GM12873 (cell line): Measurements from ENCODE around the gene NCLN.

ENCODE experiments used
- TF ChIP-seq, protein P1 (sequence below): IDR thresholded peaks from 2 replicates; pipeline ENCODE4 v1.5.1; 2012; ENCODE audit warnings: low read depth, mild to moderate bottlenecking, moderate library complexity, low read length, control low read depth; ENCODE audit not compliant: insufficient read depth; ENCODE audit errors: missing control alignments

The NCLN gene

DNA sequence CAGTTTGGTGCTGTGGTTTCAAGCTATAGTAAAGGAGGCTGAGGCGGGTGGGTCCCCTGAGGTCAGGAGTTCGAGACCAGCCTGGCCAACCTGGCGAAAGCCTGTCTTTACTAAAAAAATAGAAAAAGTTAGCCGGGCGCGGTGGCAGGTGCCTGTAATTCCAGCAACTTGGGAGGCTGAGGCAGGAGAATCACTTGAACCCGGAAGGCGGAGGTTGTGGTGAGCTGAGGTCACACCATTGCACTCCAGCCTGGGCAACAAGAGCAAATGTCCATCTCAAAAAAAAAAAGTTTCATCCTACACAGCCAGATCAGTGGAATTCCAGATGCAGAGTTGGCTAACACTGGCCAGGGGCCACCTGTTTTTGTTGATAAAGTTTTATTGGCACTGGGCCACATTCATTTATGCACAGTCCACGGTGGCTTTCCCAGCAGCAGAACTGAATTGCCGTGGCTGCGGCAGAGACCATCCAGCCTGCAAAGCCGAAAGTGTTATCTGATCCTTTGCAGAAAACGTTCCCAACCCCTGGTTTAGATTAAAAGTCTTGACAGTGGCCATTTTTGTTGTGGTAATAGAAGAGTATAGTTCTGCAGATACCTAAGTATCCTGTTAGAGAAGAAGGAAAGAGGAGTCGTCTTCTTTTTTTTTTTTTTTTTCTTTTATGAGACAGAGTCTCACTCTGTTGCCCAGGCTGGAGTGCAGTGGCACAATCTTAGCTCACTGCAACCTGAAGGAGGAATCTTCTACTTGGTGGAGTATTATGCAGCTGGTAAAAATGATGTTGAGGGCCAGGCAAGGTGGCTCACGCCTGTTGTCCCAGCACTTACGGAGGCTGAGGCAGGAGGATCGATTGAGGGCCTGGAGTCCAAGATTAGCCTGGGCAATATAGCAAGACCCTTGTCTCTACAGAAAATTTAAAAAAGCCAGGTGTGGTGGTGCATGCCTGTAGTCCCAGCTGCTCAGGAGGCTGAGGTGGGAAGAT is 8.7 kb downstream of the NCLN start:
- TF ChIP-seq, protein P1, sequence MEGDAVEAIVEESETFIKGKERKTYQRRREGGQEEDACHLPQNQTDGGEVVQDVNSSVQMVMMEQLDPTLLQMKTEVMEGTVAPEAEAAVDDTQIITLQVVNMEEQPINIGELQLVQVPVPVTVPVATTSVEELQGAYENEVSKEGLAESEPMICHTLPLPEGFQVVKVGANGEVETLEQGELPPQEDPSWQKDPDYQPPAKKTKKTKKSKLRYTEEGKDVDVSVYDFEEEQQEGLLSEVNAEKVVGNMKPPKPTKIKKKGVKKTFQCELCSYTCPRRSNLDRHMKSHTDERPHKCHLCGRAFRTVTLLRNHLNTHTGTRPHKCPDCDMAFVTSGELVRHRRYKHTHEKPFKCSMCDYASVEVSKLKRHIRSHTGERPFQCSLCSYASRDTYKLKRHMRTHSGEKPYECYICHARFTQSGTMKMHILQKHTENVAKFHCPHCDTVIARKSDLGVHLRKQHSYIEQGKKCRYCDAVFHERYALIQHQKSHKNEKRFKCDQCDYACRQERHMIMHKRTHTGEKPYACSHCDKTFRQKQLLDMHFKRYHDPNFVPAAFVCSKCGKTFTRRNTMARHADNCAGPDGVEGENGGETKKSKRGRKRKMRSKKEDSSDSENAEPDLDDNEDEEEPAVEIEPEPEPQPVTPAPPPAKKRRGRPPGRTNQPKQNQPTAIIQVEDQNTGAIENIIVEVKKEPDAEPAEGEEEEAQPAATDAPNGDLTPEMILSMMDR: no peak

DNA sequence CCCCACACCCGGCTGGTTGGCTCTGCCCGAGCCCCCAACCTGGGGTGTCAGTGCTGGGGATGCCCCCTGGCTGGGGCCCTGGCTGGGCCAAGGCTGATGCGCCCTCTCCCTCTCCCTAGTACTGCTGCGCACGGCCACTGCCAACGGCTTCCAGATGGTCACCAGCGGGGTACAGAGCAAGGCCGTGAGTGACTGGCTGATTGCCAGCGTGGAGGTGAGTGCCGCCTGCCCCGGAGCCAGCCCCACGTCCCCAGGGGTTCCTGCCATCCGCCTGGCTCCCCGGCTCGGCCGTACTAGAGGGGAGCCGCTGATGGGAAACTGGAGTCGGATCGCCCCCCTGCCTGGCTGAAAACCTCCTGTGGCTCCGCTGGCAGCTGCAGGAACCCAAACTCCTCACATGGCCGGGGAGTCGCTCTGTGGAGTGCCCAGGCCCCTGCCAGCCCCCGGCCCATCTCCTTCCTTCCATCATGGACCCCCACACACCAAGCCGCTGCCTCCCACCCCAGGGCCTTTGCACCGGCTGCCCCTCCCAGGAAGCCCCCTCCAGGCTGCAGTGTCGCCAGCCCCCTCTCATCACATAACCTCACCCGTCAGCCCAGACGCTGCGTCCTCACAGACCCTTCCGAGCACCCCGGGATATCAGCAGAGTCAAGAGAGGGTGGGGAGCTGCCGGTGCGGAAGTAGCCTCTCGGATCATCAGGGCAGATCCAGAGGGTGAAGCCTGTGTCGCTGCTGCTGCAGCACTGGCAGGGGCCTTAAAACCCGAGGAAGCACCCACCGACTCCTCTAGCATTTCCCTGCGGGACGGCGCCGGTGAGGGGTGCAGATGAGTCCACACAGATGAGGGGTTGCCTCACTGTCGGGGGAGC is 10.6 kb downstream of the NCLN start:
- TF ChIP-seq, protein P1: no peak

DNA sequence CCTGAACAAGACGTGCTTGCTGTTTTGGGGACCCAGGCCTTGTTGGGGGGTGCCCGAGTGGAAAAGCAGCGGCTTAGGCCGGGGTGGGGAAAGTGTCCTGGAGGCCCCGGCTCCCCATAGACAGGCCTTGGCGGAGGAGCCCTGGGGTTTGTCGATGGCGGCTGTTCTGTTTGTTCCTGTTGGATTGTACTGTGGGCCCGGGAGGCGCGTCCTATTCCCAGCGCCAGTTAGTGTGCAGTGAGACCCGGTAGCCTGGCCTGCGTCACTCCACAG is 11.1 kb downstream of the NCLN start:
- TF ChIP-seq, protein P1: no peak

DNA sequence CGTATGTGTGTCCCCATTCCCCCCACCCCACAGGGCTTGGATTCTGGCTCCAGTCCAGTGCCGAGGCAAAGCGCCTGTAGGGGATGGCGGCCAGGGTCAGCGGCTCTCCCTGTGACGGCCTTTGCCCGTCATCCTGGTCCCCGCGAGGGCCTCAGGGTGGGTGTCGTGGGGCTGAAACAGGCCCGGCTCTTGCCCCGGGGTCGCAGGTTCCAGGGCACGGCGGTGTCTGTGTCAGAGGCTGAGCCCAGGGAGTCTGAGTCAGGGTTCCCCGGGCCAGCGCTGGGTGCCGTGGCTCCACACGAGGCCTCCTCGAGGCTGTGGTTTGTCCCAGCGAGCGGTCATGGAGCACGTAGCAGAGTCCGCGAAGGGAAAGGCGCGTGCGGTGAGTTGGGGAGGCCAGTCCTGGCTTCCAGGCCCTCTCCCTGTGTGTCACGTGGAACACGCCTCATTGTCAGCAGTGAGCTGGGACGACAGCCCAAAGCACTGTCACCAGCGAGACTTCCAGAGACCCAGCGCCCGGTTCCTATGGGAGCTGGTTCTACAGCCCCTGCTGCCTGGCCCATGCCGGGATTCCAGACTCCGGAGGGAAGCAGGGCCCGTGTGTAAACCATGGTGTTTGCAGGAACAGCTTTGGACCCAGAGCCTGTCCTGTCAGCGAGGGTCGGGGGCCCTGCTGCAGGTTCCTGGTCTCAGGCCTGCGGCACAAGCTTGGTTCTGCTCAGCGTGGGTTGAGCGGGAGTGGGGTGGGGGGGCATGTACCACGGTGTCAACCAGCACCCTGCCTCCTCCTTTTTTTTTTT is 13.4 kb downstream of the NCLN start:
- TF ChIP-seq, protein P1: no peak

DNA sequence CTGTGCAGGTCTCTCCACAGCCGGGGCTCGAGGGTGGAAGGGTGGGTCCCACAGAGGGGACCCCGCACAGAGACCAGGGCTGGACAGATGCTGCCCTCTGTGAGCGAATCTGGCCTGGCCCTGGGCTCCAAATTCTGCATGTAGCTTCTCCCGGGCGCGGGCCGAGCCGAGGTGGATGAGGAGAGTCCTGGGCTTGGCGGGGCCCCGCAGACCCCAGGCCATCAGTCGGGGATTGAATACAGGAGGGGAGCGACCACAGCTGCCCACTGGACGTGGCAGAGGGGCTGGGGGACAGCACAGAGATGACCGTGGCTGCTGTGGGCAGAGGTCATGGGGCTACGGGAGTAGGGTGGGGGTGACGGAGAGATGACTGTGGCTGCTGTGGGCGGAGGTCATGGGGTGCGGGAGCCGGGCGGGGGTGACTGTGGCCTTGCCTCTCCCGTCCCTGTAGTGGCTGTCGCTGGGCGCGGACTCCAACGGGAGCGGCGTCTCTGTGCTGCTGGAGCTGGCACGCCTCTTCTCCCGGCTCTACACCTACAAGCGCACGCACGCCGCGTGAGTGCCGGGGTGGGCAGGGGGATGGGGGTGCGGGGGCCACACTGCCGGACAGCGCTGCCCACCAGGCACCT is 15.5 kb downstream of the NCLN start:
- TF ChIP-seq, protein P1: no peak

DNA sequence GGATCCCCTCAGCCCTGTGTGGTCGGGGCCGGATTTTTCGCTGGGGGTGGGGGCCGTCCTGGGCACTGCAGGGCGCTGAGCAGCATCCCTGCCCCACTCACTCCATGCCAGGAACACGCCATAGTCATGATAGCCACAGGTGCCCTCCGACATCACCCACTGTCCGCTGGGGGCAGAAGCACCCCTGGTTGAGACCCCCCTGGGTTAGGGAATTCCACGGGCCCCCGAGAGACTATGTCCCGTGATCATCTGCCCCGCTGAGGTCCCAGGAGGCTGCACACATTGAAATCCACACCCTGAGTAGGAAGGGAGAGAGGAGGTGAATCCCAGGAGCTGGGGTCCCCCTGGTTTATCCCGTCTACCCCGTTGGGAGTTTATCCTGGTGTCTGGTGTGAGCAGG is 16.2 kb downstream of the NCLN start:
- TF ChIP-seq, protein P1: no peak

DNA sequence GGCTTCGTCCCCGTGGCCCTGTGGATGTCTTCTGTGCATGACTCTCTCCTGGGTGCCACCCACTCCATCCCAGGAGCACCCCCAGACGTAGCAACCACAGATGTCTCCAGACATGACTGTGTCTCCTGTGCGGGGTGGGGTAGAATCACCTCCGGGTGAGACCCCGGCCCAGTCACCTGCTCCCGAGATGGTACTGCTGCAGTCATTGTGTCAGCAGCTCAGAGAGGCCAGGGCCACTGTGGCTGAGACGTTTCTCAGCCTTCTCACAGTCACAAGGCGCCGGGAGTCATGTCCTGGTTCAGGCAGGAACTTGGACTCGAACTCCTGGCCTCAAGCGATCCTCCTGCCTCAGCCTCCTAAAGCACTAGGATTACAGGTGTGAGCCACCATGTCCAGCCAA is 16.6 kb downstream of the NCLN start:
- TF ChIP-seq, protein P1: no peak
